ENCODE measurements around the gene JAG2. TPM values are rescaled to one million over a fixed set of nuclear protein-coding genes. Genes with fewer than 3 reads are reported as not detected.

The JAG2 gene
- polyA plus RNA-seq, 1 donor = 7.5 TPM

GRCh38 chr14:105139212-105139825 is 29.3 kb downstream of the JAG2 start:
- no peak for DNase-seq

DNA sequence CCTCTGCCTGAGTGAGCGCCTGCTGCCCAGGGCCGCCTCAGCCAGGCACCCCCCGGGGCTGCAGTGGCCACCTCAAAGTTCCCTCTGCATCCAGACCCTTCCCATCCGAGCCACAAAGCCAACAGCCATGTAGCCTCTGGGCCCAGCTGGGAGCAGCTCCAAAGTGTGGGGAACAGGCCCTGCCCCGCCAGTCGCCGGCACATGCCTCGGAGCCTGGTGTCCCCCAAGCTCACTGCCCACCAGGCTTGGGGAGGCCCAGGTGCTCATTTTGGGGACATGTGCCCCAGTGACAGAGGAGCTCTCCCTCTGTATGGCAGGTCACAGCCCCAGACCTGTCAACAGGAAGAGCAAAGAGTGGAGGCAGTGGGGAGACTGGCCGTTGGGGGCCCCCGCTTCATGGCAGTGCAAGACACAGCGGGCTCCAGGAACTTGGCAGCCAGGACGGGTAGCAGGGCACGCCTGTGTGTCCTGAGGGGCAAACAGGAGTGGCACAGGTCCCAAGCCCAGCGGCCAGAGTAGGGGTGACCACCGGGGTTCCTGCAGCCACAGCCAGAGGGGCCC is 29.9 kb downstream of the JAG2 start:
- DNase-seq = no peak

GRCh38 chr14:105138021-105138541 is 30.5 kb downstream of the JAG2 start:
- DNase-seq = no peak

GRCh38 chr14:105137481-105138020 is 31.0 kb downstream of the JAG2 start:
- DNase-seq = no peak

GRCh38 chr14:105136401-105137322 is 31.9 kb downstream of the JAG2 start:
- no peak for DNase-seq

DNA sequence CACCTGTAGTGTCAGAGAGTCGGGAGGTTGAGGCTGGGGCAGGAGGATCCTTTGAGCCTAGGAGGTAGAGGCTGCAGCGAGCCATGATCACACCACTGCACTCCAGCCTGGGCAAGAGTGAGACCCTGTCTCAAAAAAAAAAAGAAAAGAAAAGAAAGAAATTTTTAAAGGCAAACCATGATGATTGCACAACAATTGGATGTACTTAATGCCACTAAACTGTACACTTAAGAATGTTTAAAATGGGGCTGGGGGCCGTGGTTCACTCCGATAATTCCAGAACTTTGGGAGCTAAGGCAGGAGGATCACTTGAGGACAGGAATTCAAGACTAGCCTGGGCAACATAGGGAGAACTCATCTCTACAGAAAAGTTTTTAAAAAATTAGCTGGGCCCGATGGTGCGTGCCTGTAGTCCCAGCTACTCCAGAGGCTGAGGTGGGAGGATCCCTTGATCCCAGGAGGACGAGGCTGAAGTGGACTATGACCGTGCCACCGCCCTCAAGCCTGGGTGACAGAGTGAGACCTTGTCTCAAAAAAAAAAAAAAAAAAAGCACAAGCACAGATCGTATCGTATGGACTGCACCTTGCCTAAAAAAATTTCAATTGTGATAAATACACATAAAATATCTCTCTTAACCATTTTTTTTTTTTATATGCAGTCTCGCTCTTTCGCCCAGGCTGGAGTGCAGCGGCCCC is 32.7 kb downstream of the JAG2 start:
- DNase-seq = no peak

DNA sequence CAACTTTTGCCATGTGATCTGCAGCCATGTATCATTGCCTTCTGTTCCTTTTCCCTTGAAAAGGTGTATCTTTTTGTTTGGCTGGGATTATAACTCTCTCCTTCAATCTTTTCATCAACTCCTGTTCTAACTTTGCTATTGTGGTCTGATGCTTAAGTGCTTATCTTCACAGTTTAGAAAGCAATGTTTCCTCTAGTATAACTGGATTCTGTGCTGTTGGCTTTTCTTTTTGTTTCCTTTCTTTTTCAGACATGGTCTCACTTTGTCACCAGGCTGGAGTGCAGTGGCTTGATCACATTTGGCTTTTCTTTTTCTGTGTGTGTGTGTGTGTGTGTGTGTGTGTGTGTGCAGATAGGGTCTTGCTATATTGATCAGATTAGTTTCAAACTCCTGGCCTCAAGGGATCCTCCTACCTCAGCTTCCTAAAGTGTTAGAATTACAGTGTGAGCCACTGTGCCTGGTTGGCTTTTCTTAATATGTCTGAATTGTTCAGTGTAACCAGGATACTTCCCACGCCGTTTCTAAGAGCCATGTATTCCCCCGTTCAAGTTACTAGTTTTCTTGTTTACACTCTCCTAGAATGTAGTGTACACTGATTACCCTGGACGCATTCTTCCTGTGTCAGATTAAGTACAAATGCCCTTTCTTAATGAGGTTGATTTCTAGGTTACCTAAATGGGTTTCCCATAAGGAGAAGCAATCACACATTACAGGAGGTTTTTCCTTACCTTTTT is 35.5 kb downstream of the JAG2 start:
- no peak for DNase-seq

- no peak for DNase-seq
These were observed 37.3 kb downstream of the JAG2 start for GRCh38 chr14:105131241-105131640.

DNA sequence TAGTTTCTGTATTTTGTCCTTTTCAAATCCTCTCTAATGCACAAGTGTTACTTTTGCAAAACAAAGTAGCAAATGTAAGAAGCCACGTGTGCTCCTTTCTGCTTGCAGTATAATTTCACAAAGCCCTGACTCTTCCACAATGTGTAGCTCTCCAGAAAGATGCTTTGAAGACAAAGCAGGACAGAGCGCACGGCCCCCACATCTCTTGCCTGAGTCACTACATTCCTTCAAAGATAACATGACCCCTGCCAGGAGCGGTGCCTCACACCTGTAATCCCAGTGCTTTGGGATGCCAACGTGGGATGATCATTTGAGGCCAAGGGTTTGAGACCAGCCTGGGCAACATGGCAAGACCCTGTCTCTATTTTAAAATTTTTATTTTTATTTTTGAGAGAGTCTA is 40.5 kb downstream of the JAG2 start:
- no peak for DNase-seq

DNA sequence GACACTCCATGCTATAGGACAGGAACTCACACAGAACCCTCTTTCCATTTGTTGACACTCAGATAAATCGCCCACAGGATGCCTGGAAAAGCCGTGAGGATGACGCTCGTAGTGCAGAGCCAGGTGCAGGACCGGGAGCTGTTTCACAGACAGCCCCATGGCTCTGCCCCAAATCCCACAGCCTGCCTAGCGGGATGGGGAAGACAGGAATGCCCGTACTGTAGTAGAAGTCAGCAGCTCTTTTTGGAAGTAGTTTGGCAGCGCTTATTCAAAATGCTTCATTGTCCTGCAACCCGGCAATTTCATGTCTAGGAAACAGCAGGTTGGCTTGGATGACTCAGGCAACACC is 41.6 kb downstream of the JAG2 start:
- DNase-seq = no peak

DNA sequence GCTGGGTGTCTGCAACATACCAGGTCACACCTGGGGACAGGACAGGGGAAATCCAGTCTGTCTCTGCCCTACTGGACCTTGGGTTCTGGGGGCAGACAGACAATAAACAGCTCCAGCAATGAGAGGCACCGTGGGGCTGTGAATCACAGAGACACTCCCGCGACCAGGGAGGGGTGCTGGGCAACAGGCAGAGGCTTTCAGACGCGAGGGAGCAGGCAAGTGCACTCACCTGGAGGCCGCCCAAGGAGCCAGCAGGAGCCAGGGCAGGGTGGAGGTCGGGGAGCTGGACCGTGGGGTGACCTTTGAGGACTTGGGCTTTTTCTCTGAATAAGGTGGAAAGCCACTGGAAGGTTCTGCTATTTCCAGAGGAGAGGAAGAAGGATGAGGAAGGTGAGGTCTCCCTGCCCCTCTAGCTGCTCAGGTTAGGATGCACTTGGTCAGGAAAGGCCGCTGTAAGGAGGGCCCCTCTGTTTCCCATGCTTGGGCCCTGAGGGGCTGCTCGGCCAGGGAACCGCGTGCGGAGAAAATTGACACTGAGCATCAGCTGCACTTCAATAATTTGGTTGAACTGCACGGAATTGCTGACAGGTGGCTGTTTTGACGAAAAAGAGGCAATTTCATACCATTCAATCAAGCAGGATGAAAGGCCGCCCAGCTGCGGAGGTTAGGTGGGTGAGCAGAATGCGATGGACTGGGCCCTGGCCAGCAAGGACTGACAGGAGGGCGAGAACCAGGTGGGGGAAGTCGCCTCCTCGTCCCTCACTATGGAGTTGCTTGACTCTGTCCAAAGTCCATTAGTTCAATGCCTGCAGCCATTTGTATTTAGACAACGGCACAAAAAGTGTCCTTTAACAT is 42.2 kb downstream of the JAG2 start:
- DNase-seq = no peak

GRCh38 chr14:105124823-105125222 is 43.8 kb downstream of the JAG2 start:
- DNase-seq = no peak

GRCh38 chr14:105123981-105124765 is 44.4 kb downstream of the JAG2 start:
- DNase-seq = no peak

DNA sequence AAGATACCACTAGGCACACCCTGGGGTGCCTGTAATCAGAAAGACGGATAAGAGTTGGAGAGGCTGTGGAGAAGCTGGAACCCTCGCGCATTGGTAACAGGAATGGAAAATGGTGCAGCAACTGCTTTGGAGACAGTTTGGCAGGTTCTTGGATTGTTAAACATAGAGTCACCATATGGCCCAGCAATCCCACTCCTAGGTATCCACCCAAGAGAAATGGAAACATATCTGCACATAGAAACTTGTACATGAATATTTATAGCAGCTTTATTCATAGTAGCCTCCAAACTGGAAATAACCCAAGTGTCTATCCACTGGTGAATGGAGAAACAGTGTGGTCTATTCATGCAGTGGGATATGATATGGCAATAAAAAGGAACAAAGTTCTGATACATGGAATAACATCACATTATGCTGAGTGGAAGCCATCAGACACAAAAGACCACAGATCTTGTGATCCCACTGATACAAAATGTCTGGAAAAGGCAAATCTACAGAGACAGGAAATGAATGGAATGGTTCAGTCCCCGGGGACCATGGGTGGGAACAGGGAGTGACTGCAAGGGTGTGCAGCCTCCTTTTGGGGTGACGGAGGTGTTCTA is 45.4 kb downstream of the JAG2 start:
- DNase-seq = no peak

DNA sequence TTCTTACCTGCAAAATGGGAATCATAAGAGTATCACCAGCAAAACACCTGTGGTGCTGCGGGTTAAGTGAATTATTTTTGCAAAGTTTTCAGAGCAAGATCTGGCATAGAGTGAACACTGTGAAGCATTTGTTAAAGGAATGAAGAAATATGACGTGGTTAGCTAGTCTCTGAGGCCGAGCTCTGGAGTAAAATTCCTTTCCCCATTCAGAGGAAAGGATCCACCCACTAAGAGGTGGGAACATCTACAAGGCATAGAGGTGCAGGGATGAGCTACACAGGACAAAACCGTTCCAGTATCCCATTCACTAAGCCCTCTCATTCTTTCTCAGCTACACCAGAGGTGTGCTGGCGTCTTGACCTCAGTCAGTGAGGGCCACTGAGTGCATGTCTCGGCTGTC is 48.5 kb downstream of the JAG2 start:
- no peak for DNase-seq

DNA sequence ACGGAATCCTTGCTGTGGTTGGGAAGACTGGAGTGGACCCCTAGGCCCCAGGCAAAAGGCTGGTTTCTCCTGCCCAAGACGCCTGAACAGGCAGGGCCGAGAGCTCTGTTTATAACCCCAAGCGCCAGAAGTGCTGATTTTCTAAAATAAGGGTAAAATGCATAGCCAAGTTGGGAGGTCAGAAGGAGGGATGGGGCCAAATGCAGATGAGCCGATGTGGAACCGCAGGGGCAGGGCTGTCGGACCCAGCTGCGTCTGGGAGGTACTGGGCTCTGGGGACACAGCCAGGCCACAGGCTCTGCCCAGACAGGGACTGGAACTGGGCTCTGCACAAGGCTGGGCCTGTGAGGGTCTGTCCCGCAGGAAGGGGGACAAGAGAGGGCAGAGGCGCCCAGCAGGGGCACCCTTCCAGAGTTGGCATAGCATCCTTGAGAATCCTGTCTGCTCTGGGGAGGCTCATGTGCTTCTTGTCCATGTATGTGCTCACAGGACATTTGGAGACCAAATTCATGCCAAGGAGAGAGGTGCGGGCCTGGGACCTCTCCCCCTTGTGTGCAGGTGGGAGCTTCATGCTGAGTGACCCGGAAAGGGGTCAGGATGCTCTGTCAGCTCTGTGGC is 49.1 kb downstream of the JAG2 start:
- no peak for DNase-seq

DNA sequence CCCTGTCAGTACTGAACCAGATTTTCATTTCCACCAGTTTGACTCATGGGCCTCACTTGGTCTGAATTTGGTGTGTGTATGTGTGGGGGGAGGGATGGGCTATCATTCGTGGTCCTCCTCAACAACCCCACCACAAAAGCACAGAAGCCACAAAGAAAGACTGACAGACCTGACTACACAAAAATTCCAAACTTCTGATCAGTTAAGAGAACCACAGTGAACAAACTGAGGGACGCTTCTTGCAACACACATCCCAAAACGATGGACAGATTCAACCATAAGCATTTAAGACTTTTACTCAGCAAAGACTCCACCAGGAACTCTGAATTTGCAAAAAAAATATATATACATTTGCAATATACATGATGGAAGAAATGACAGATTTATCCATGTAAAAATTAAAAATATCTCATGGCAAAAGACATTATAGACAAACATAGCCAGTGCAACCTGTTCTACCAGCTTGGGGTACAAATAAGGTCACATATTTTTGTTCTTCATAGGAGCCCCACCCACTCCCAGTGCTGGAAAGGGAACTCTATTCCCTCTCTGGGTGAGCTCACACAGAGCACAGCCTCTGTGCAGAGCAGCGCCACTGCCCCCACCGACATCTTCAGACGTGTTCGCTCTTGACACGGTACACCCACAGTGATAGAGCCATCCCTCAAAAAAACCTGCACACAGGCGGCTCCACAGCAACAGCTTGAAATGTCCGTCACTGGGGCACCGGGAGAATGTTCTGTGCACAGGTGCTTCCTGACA is 49.7 kb downstream of the JAG2 start:
- DNase-seq = no peak
